DND-41 (cell line): ENCODE data around the gene CNIH2.

Source experiments
- EZH2 ChIP-seq: IDR thresholded peaks from 3 replicates; pipeline ENCODE4 v1.6.1; 2012; ENCODE audit warnings: borderline replicate concordance, low read depth, mild to moderate bottlenecking, moderate library complexity, low read length, inconsistent platforms; ENCODE audit not compliant: severe bottlenecking
- TF ChIP-seq, protein P1 (sequence below): IDR thresholded peaks from 2 replicates; pipeline ENCODE4 v1.5.1; 2012; ENCODE audit warnings: borderline replicate concordance, low read length, moderate library complexity, mild to moderate bottlenecking; ENCODE audit not compliant: poor library complexity, severe bottlenecking; ENCODE audit errors: extremely low read depth

DNA sequence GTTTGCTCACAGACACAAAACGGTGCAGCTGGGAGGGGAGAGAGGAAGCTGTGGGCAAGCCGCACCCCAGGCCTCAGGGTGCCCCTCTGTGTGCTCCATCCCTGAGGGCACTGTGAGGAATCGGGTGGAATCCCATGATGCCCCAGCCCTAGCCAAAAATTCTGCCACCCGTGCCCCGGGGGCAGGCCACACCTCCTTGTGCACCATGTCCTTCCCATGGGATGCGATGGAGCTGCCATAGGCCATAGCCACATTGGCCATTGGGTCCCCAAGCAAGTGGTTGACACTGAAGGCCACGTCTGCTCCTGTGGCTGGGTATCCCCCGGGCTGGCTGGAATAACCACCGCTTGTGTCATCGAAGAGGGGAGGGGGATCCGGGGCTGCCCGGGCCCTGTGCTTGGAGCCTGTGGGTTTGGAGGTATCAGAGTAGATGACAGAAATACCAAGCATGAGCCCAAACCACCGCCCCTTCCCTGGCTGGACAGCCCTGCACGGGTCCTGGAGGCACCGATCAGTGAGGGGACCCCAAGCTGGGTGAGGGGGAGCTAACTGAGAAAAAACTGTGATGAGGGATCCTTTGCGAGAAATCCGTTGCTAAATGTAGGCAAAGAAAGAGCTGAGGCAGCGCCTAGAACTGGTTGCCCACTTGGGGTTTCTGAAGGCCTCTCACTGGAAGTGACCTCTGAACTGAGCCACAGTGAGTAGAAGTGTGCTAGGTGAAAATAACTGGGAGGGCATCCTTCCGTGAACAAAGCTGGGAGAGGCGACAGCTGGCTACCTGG is 10.1 kb downstream of the CNIH2 start:
- TF ChIP-seq, protein P1, sequence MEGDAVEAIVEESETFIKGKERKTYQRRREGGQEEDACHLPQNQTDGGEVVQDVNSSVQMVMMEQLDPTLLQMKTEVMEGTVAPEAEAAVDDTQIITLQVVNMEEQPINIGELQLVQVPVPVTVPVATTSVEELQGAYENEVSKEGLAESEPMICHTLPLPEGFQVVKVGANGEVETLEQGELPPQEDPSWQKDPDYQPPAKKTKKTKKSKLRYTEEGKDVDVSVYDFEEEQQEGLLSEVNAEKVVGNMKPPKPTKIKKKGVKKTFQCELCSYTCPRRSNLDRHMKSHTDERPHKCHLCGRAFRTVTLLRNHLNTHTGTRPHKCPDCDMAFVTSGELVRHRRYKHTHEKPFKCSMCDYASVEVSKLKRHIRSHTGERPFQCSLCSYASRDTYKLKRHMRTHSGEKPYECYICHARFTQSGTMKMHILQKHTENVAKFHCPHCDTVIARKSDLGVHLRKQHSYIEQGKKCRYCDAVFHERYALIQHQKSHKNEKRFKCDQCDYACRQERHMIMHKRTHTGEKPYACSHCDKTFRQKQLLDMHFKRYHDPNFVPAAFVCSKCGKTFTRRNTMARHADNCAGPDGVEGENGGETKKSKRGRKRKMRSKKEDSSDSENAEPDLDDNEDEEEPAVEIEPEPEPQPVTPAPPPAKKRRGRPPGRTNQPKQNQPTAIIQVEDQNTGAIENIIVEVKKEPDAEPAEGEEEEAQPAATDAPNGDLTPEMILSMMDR, result no peak
- TF ChIP-seq EZH2, result no peak
